Retina (tissue), 1 donor: Measurements from ENCODE around the gene HOXD9.
A peak's percentile ranks its signal among the peaks of the same experiment; 100 is the strongest.

Experiments
- DNase-seq: peaks from one replicate; pipeline ENCODE4 v3.0.0-alpha.2; 2016

Gene HOXD9

GRCh38 chr2:176171351-176172006 lies 49.0 kb downstream of the HOXD9 start:
- no peak for DNase-seq

DNA sequence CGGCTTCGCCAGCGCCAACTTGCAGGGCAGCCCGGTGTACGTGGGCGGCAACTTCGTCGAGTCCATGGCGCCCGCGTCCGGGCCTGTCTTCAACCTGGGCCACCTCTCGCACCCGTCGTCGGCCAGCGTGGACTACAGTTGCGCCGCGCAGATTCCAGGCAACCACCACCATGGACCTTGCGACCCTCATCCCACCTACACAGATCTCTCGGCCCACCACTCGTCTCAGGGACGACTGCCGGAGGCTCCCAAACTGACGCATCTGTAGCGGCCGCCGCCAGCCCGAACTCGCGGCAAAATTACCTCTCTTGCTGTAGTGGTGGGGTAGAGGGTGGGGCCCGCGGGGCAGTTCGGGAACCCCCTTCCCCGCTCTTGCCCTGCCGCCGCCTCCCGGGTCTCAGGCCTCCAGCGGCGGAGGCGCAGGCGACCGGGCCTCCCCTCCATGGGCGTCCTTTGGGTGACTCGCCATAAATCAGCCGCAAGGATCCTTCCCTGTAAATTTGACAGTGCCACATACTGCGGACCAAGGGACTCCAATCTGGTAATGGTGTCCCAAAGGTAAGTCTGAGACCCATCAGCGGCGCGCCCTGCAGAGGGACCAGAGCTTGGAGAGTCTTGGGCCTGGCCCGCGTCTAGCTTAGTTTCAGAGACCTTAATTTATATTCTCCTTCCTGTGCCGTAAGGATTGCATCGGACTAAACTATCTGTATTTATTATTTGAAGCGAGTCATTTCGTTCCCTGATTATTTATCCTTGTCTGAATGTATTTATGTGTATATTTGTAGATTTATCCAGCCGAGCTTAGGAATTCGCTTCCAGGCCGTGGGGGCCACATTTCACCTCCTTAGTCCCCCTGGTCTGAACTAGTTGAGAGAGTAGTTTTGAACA lies 49.7 kb downstream of the HOXD9 start:
- peak; percentile 81 for DNase-seq

GRCh38 chr2:176172895-176173566 lies 50.5 kb downstream of the HOXD9 start:
- DNase-seq = peak; percentile 57

GRCh38 chr2:176173567-176174381 lies 51.3 kb downstream of the HOXD9 start:
- peak; percentile 30 for DNase-seq

DNA sequence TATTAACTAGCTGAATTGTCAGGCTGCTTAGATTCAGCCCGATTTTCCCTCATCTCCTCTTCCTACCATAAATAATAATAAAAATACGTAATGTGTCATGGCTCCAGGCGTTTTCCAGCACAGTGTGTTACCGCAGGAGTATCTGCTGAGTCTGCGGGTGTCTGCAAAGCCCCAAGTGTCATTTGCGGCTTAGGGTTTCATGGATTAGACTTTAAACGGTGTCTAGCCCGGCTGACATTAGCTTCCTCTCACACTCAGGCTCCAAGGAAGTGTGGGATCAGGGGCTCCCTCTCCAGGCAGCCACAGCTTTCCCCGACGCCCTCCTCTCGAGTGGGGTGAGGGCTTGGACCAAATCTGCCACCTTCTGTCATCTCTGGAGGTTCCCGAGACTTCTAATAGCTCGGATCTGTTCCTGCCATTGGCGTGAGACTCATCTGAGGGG lies 51.9 kb downstream of the HOXD9 start:
- peak; percentile 75 for DNase-seq
